Measurements from ENCODE around the gene FRY.

DNA sequence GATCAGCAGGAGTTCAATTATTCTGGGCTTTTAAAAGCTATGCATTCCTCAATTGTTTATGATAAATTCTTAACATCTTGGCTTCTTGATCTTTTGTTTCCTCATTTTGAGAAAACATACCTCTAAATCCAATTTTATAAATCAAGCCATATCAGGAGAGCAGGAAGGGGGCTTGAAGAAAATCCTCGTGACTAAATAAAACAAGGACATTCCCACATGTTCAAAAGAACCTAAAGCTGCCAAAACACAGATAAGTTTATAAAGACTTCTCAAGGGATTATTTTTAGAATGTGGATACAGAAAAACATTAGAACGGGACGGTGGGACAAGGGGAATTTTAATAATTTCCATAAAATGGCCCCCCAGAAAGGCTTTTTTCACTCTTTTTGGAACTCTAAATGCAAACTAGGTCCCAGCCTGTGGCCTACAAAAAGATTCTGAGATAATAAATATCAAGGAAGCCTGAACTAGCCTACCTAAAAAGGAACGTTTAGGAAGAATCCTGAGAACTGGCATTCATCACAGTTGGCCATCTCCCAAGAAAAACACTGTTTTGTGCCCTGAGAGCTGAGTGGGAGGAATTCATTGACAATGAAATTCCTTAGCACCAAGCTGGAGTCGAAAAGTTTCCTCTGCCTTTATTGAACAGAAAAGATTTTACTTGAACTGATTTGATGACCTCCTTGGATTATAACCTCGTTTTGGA, 253.5 kb downstream of the FRY start:
- TF ChIP-seq POLR2A (IDR thresholded peaks at IDR 0.05; ENCODE audit: low read depth, low read length) (no peak), SPI1 (IDR thresholded peaks at IDR 0.05; ENCODE audit: low read depth, low read length) (no peak), POLR2AphosphoS5 (IDR thresholded peaks at IDR 0.05; ENCODE audit: low read depth, low read length) (no peak), TAF1 (IDR thresholded peaks at IDR 0.05; ENCODE audit: low read depth, low read length) (no peak), PAX5 (IDR thresholded peaks at IDR 0.05; ENCODE audit: insufficient read depth, low read length, severe bottlenecking) (no peak), POU2F2 (IDR thresholded peaks at IDR 0.05; ENCODE audit: low read depth, low read length) (no peak)

Data from GM12891 (cell line).